Ishikawa (cell line): ENCODE results near the gene SDHAF2.

Experiments used
- CEBPB ChIP-seq: IDR thresholded peaks from 2 replicates; pipeline ENCODE4 v1.6.1; 2012
- CREB1 ChIP-seq: IDR thresholded peaks from 2 replicates; pipeline ENCODE4 v1.6.1; 2012; ENCODE audit warnings: low read depth
- EGR1 ChIP-seq: IDR thresholded peaks from 2 replicates; pipeline ENCODE4 v1.6.1; 2012
- EP300 ChIP-seq: IDR thresholded peaks from 2 replicates; pipeline ENCODE4 v1.6.1; 2012; ENCODE audit warnings: borderline replicate concordance
- FOXM1 ChIP-seq: IDR thresholded peaks from 2 replicates; pipeline ENCODE4 v1.6.1; 2012; ENCODE audit warnings: low read depth, borderline replicate concordance
- MAX ChIP-seq: IDR thresholded peaks from 2 replicates; pipeline ENCODE4 v1.6.1; 2012
- NFIC ChIP-seq: IDR thresholded peaks from 2 replicates; pipeline ENCODE4 v1.6.1; 2012
- RAD21 ChIP-seq: IDR thresholded peaks from 2 replicates; pipeline ENCODE4 v1.6.1; 2012; ENCODE audit warnings: low read depth
- REST ChIP-seq: IDR thresholded peaks from 2 replicates; pipeline ENCODE4 v1.6.1; 2012; ENCODE audit warnings: low read depth, mild to moderate bottlenecking
- TAF1 ChIP-seq: IDR thresholded peaks from 2 replicates; pipeline ENCODE4 v1.6.1; 2012; ENCODE audit warnings: low read depth, mild to moderate bottlenecking
- TCF12 ChIP-seq: IDR thresholded peaks from 2 replicates; pipeline ENCODE4 v1.6.1; 2012; ENCODE audit warnings: low read depth
- TEAD4 ChIP-seq: IDR thresholded peaks from 2 replicates; pipeline ENCODE4 v1.6.1; 2012
- USF1 ChIP-seq: IDR thresholded peaks from 2 replicates; pipeline ENCODE4 v1.6.1; 2012
- YY1 ChIP-seq: IDR thresholded peaks from 2 replicates; pipeline ENCODE4 v1.6.1; 2012; ENCODE audit warnings: low read depth
- ZBTB7A ChIP-seq: IDR thresholded peaks from 2 replicates; pipeline ENCODE4 v1.6.1; 2012; ENCODE audit warnings: low read depth

SDHAF2 gene

GRCh38 chr11:61482513-61482912 is 52.6 kb downstream of the SDHAF2 start:
- TF ChIP-seq ZBTB7A (no peak), EGR1 (no peak), RAD21 (peak; percentile 23; the same call in 1 of the 2 replicates), MAX (no peak; the same call in 1 of the 2 replicates), YY1 (no peak)

- TF ChIP-seq EGR1 (no peak), REST (no peak), MAX (no peak), USF1 (no peak), RAD21 (no peak), TCF12 (no peak), CREB1 (no peak), YY1 (no peak), FOXM1 (no peak), TEAD4 (no peak), EP300 (no peak), NFIC (no peak), CEBPB (no peak), ZBTB7A (no peak), TAF1 (no peak)
Observed at GRCh38 chr11:61484541-61484940, 54.6 kb downstream of the SDHAF2 start.

- TF ChIP-seq TCF12 (no peak), NFIC (no peak), EP300 (no peak), USF1 (no peak), ZBTB7A (no peak), YY1 (no peak), REST (no peak), TAF1 (no peak), CEBPB (no peak), MAX (no peak)
Observed at GRCh38 chr11:61485080-61485479, 55.2 kb downstream of the SDHAF2 start.

GRCh38 chr11:61486011-61486620 is 56.2 kb downstream of the SDHAF2 start:
- TF ChIP-seq CEBPB: no peak
- no peak for TF ChIP-seq TCF12
- no peak for TF ChIP-seq FOXM1
- TF ChIP-seq ZBTB7A: no peak
- TF ChIP-seq REST: no peak
- no peak for TF ChIP-seq EP300
- TF ChIP-seq NFIC: no peak
- TF ChIP-seq USF1: no peak
- TF ChIP-seq TAF1: no peak
- TF ChIP-seq YY1: no peak
- no peak for TF ChIP-seq RAD21
- no peak for TF ChIP-seq TEAD4
- no peak for TF ChIP-seq CREB1
- no peak for TF ChIP-seq MAX
